ENCODE results near the gene TUSC2. TPM values are rescaled to one million over a fixed set of nuclear protein-coding genes. Genes with fewer than 3 reads are reported as not detected.

The TUSC2 gene
- total and polyA plus RNA-seq, 2 of the 13 experiments (the other 11 are each of a cell fraction or from before 2014, with no cell fraction given): 36.7 to 39.1 TPM

DNA sequence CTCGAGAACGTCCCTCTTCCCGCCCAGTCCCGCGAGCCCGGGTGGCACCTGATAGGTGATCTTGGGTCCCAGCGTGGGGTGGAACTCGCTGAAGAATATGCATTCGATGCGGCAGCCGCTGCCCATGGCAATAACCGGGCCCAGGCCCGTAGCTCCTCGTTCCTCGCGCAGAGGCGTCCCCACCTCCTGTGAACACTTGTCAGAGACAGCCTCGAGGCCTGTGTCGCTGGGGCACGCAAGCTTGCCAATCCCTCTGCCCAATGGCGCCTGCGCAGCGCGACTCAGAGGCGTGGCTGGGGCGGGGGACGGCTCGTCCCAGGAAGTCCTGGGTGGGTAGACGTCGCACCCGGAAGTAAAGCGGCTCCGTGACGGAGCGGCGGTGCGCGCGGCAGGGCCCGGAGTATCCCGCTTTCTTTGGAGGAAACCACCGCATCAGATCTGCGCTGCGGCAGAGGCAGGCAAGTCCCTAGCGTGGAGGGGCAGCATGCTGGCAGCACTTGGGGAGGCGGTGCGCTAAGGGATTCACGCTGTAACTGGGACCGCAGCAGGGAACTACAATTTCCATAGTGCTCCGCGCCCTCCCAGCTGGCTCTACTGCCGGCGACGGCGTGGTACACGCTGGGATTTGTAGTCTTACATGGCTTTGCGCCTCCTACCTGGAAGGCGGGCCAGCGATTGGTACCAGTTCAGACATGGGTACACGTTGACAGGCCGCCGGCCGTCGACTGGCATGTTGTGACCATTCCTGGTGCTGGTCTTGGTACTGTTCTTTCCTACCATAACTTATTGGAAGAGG lies 22.7 kb upstream of the TUSC2 start, which contains the start of the genes CYB561D2 and NPRL2 (continued):
- TF ChIP-seq GLMP (CRISPR knock-in tag; IDR thresholded peaks at IDR 0.05; ENCODE audit: borderline replicate concordance): no peak
- TF ChIP-seq ZNF513 (CRISPR knock-in tag; conservative IDR thresholded peaks at IDR 0.05): peak; percentile 26; the same call in 1 of the 2 replicates
- TF ChIP-seq, protein P1, sequence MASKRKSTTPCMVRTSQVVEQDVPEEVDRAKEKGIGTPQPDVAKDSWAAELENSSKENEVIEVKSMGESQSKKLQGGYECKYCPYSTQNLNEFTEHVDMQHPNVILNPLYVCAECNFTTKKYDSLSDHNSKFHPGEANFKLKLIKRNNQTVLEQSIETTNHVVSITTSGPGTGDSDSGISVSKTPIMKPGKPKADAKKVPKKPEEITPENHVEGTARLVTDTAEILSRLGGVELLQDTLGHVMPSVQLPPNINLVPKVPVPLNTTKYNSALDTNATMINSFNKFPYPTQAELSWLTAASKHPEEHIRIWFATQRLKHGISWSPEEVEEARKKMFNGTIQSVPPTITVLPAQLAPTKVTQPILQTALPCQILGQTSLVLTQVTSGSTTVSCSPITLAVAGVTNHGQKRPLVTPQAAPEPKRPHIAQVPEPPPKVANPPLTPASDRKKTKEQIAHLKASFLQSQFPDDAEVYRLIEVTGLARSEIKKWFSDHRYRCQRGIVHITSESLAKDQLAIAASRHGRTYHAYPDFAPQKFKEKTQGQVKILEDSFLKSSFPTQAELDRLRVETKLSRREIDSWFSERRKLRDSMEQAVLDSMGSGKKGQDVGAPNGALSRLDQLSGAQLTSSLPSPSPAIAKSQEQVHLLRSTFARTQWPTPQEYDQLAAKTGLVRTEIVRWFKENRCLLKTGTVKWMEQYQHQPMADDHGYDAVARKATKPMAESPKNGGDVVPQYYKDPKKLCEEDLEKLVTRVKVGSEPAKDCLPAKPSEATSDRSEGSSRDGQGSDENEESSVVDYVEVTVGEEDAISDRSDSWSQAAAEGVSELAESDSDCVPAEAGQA (IDR thresholded peaks at IDR 0.05; ENCODE audit: low read depth): peak; percentile 37; the same call in 1 of the 2 replicates
- TF ChIP-seq, protein P1 (CRISPR knock-in tag; IDR thresholded peaks at IDR 0.05; ENCODE audit: borderline replicate concordance): peak; percentile 91; the same call in 1 of the 2 replicates
- no peak for TF ChIP-seq TP53 (CRISPR knock-in tag; conservative IDR thresholded peaks at IDR 0.05)
- peak; percentile 7; the same call in 1 of the 2 replicates for TF ChIP-seq ZNF629 (CRISPR knock-in tag; conservative IDR thresholded peaks at IDR 0.05)
- TF ChIP-seq ZNF432 (CRISPR knock-in tag; IDR thresholded peaks at IDR 0.05; ENCODE audit: borderline replicate concordance): no peak
- TF ChIP-seq, protein P2, sequence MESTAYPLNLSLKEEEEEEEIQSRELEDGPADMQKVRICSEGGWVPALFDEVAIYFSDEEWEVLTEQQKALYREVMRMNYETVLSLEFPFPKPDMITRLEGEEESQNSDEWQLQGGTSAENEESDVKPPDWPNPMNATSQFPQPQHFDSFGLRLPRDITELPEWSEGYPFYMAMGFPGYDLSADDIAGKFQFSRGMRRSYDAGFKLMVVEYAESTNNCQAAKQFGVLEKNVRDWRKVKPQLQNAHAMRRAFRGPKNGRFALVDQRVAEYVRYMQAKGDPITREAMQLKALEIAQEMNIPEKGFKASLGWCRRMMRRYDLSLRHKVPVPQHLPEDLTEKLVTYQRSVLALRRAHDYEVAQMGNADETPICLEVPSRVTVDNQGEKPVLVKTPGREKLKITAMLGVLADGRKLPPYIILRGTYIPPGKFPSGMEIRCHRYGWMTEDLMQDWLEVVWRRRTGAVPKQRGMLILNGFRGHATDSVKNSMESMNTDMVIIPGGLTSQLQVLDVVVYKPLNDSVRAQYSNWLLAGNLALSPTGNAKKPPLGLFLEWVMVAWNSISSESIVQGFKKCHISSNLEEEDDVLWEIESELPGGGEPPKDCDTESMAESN (CRISPR knock-in tag; conservative IDR thresholded peaks at IDR 0.05): peak; percentile 98
- TF ChIP-seq TBX2 (CRISPR knock-in tag; IDR thresholded peaks at IDR 0.05; ENCODE audit: borderline replicate concordance): peak; percentile 93
- TF ChIP-seq SRSF9 (IDR thresholded peaks at IDR 0.05; ENCODE audit: borderline replicate concordance, insufficient read depth, low read depth, low read length, poor library complexity, severe bottlenecking): no peak
- TF ChIP-seq MAFF (IDR thresholded peaks at IDR 0.05; ENCODE audit: low read depth, low read length): no peak
- TF ChIP-seq ATRX (CRISPR knock-in tag; IDR thresholded peaks at IDR 0.05; ENCODE audit: borderline replicate concordance): no peak
- TF ChIP-seq ETS1 (CRISPR knock-in tag; IDR thresholded peaks at IDR 0.05): peak; percentile 91; the same call in 1 of the 2 replicates
- no peak for TF ChIP-seq CEBPB (IDR thresholded peaks at IDR 0.05; ENCODE audit: borderline replicate concordance, low read depth, low read length)
- peak; percentile 97 for TF ChIP-seq ZNF747 (CRISPR knock-in tag; IDR thresholded peaks at IDR 0.05; ENCODE audit: borderline replicate concordance)

Measured in HepG2 (cell line).